WTC11 (cell line): Measurements from ENCODE around the gene MAST4. TPM values are rescaled to one million over a fixed set of nuclear protein-coding genes. Genes with fewer than 3 reads are reported as not detected.

Experiments used
- ATAC-seq: fragments of 200-7000 bp; cut with Tn5 transposase; 2 replicates; pipeline ENCODE4 v1.10.0; 2021; ENCODE audit warnings: mild to moderate bottlenecking, moderate library complexity
- CTCF ChIA-PET: fragments of 300-600 bp; sonication (Branson Sonifier 250); formaldehyde crosslinking; loops from one replicate; lab custom pipeline; 2021; ENCODE audit warnings: antibody characterized with exemption; lab: Charles Lee
- POLR2A ChIA-PET: fragments of 350-600 bp; sonication (Branson Sonifier 250); formaldehyde crosslinking; loops from one replicate; lab custom pipeline; 2021; ENCODE audit warnings: antibody characterized with exemption; lab: Charles Lee
- DNase-seq: peaks from one replicate; pipeline ENCODE4 v3.0.0; 2021; ENCODE audit warnings: low spot score
- H3K27ac Mint-ChIP-seq: 2 replicates; pipeline ENCODE4 v1.8.0; 2021; ENCODE audit warnings: mixed read lengths
- H3K27me3 Mint-ChIP-seq: 2 replicates; pipeline ENCODE4 v1.8.0; 2021; ENCODE audit warnings: low read depth, mild to moderate bottlenecking, moderate library complexity, mixed read lengths
- H3K36me3 Mint-ChIP-seq: 2 replicates; pipeline ENCODE4 v1.8.0; 2021; ENCODE audit warnings: mixed read lengths
- H3K4me1 Mint-ChIP-seq: 2 replicates; pipeline ENCODE4 v1.8.0; 2022; ENCODE audit warnings: mixed read lengths
- H3K4me3 Mint-ChIP-seq: 2 replicates; pipeline ENCODE4 v1.8.0; 2021; ENCODE audit warnings: mild to moderate bottlenecking, moderate library complexity, mixed read lengths
- H3K9me3 Mint-ChIP-seq: 2 replicates; pipeline ENCODE4 v1.8.0; 2021; ENCODE audit warnings: mixed read lengths
- ATF1 ChIP-seq: sonication (generic); formaldehyde crosslinking; IDR thresholded peaks from 2 replicates; pipeline ENCODE4 v1.8.1; 2023; ENCODE audit warnings: mild to moderate bottlenecking, moderate library complexity, missing genetic modification reagents
- CBFB ChIP-seq: sonication (generic); formaldehyde crosslinking; IDR thresholded peaks from 2 replicates; pipeline ENCODE4 v1.8.1; 2022; ENCODE audit warnings: mild to moderate bottlenecking, low read depth, missing genetic modification reagents
- CREM ChIP-seq: sonication (generic); formaldehyde crosslinking; IDR thresholded peaks from 2 replicates; pipeline ENCODE4 v1.8.1; 2022; ENCODE audit warnings: mild to moderate bottlenecking, missing genetic modification reagents, moderate library complexity
- ETV6 ChIP-seq: sonication (generic); formaldehyde crosslinking; IDR thresholded peaks from 2 replicates; pipeline ENCODE4 v1.8.1; 2022; ENCODE audit warnings: mild to moderate bottlenecking, missing genetic modification reagents
- FOXJ3 ChIP-seq: sonication (generic); formaldehyde crosslinking; IDR thresholded peaks from 2 replicates; pipeline ENCODE4 v1.9.0; 2021; ENCODE audit warnings: missing genetic modification reagents, mild to moderate bottlenecking, borderline replicate concordance
- FOXK1 ChIP-seq: sonication (generic); formaldehyde crosslinking; IDR thresholded peaks from 2 replicates; pipeline ENCODE4 v1.8.0; 2022; ENCODE audit warnings: mild to moderate bottlenecking, moderate library complexity, missing genetic modification reagents
- GABPB1 ChIP-seq: sonication (generic); formaldehyde crosslinking; IDR thresholded peaks from 2 replicates; pipeline ENCODE4 v1.8.1; 2023; ENCODE audit warnings: mild to moderate bottlenecking, missing genetic modification reagents
- JAZF1 ChIP-seq: fragments of 250-450 bp; sonication (Bioruptor Pico); IDR thresholded peaks from 2 replicates; pipeline ENCODE4 v1.9.0; 2021; ENCODE audit warnings: moderate library complexity, mild to moderate bottlenecking, inconsistent platforms
- KAT7 ChIP-seq: sonication (generic); formaldehyde crosslinking; IDR thresholded peaks from 2 replicates; pipeline ENCODE4 v1.8.1; 2023; ENCODE audit warnings: missing genetic modification reagents, mild to moderate bottlenecking, borderline replicate concordance
- MAX ChIP-seq: sonication (generic); formaldehyde crosslinking; IDR thresholded peaks from 2 replicates; pipeline ENCODE4 v1.8.0; 2022; ENCODE audit warnings: mild to moderate bottlenecking, missing genetic modification reagents
- MXD4 ChIP-seq: fragments of 250-450 bp; sonication (Bioruptor Pico); IDR thresholded peaks from 2 replicates; pipeline ENCODE4 v1.8.0; 2021; ENCODE audit warnings: mild to moderate bottlenecking, moderate library complexity, borderline replicate concordance
- NR1H2 ChIP-seq: sonication (generic); formaldehyde crosslinking; IDR thresholded peaks from 2 replicates; pipeline ENCODE4 v1.9.0; 2021; ENCODE audit warnings: mild to moderate bottlenecking, moderate library complexity, missing genetic modification reagents
- NR3C1 ChIP-seq: sonication (generic); formaldehyde crosslinking; conservative IDR thresholded peaks from 2 replicates; pipeline ENCODE4 v1.8.1; 2023; ENCODE audit warnings: low read depth, mild to moderate bottlenecking, missing genetic modification reagents
- OVOL2 ChIP-seq: fragments of 250-450 bp; sonication (Bioruptor Pico); IDR thresholded peaks from 2 replicates; pipeline ENCODE4 v1.9.0; 2021; ENCODE audit warnings: mild to moderate bottlenecking, borderline replicate concordance
- SMAD3 ChIP-seq: sonication (generic); formaldehyde crosslinking; IDR thresholded peaks from 2 replicates; pipeline ENCODE4 v1.8.0; 2022; ENCODE audit warnings: missing genetic modification reagents, mild to moderate bottlenecking, borderline replicate concordance
- SOX15 ChIP-seq: fragments of 250-450 bp; sonication (Bioruptor Pico); IDR thresholded peaks from 2 replicates; pipeline ENCODE4 v1.9.0; 2021; ENCODE audit warnings: mild to moderate bottlenecking
- STAT6 ChIP-seq: sonication (generic); formaldehyde crosslinking; conservative IDR thresholded peaks from 2 replicates; pipeline ENCODE4 v1.8.1; 2023; ENCODE audit warnings: mild to moderate bottlenecking, low read depth, missing genetic modification reagents, moderate library complexity
- TP53 ChIP-seq: sonication (generic); formaldehyde crosslinking; IDR thresholded peaks from 2 replicates; pipeline ENCODE4 v1.8.1; 2023; ENCODE audit warnings: mild to moderate bottlenecking, missing genetic modification reagents
- USF2 ChIP-seq: sonication (generic); formaldehyde crosslinking; IDR thresholded peaks from 2 replicates; pipeline ENCODE4 v1.8.1; 2023; ENCODE audit warnings: mild to moderate bottlenecking, missing genetic modification reagents, moderate library complexity
- ZNF263 ChIP-seq: sonication (generic); formaldehyde crosslinking; IDR thresholded peaks from 2 replicates; pipeline ENCODE4 v1.8.1; 2022; ENCODE audit warnings: low read depth, mild to moderate bottlenecking, moderate library complexity, missing genetic modification reagents
- ZNF396 ChIP-seq: fragments of 250-450 bp; sonication (Bioruptor Pico); IDR thresholded peaks from 2 replicates; pipeline ENCODE4 v1.8.0; 2021; ENCODE audit warnings: mild to moderate bottlenecking, moderate library complexity, borderline replicate concordance
- ZNF416 ChIP-seq: fragments of 250-450 bp; sonication (Bioruptor Pico); IDR thresholded peaks from 2 replicates; pipeline ENCODE4 v1.9.0; 2021; ENCODE audit warnings: mild to moderate bottlenecking, inconsistent platforms
- ZNF423 ChIP-seq: fragments of 250-450 bp; sonication (Bioruptor Pico); IDR thresholded peaks from 2 replicates; pipeline ENCODE4 v2.1.2; 2022; ENCODE audit warnings: mild to moderate bottlenecking, moderate library complexity
- total RNA-seq: library from RNA; stranded (reverse); gene quantifications from 3 replicates; pipeline ENCODE4 v1.2.3, GENCODE V29; 2021
- TF ChIP-seq, protein P1 (sequence below): sonication (generic); formaldehyde crosslinking; IDR thresholded peaks from 2 replicates; pipeline ENCODE4 v1.8.1; 2023; ENCODE audit warnings: mild to moderate bottlenecking, moderate library complexity, missing genetic modification reagents
- TF ChIP-seq, protein P2 (sequence below): fragments of 200-600 bp; IDR thresholded peaks from 2 replicates; pipeline ENCODE4 v1.8.0; 2022; ENCODE audit warnings: antibody characterized with exemption
- TF ChIP-seq, protein P3 (sequence below): sonication (generic); formaldehyde crosslinking; conservative IDR thresholded peaks from 2 replicates; pipeline ENCODE4 v1.8.1; 2022; ENCODE audit warnings: mild to moderate bottlenecking, missing genetic modification reagents

Gene MAST4
- total RNA-seq, 1 experiment from 2014 or later = 8.0 TPM

DNA sequence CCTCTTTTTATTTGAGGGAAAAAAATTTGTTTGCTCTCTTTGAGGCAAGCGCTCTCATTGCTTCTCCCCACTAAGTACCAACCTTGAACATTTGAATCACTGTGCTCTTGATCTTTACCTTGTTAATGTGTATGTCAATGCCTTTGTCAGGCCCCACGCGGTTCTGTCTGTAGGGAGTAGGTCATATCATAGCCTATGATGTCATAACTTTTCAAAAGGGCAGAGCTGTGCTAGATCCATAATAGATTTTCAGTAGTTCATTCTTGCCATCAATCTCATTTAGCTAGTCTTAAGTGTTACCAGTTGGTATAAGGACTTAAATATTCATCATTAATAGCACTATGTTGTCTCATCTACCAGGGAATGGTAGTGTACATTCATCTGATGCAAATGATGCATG, 56.6 kb downstream of the MAST4 start:
- no peak overlapping the region for H3K4me3 Mint-ChIP-seq
- ATAC-seq (no peak), DNase-seq (no peak)
- H3K9me3 Mint-ChIP-seq = peaks cover 21% of the 10 kb centered on the region
- H3K36me3 Mint-ChIP-seq = peaks cover 8% of the 10 kb centered on the region
- H3K4me1 Mint-ChIP-seq = peaks cover 20% of the 10 kb centered on the region
- POLR2A ChIA-PET = no interaction called here
- CTCF ChIA-PET = interaction anchor here (0.7 kb wide), 1 partner anchor 9 kb away, joined by 4 read pairs; no protein-coding TSS in a partner anchor
- H3K27me3 Mint-ChIP-seq = no peaks in the 10 kb centered on the region
- TF ChIP-seq, protein P1, sequence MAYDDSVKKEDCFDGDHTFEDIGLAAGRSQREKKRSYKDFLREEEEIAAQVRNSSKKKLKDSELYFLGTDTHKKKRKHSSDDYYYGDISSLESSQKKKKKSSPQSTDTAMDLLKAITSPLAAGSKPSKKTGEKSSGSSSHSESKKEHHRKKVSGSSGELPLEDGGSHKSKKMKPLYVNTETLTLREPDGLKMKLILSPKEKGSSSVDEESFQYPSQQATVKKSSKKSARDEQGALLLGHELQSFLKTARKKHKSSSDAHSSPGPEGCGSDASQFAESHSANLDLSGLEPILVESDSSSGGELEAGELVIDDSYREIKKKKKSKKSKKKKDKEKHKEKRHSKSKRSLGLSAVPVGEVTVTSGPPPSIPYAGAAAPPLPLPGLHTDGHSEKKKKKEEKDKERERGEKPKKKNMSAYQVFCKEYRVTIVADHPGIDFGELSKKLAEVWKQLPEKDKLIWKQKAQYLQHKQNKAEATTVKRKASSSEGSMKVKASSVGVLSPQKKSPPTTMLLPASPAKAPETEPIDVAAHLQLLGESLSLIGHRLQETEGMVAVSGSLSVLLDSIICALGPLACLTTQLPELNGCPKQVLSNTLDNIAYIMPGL (CRISPR knock-in tag) = no peak
- no peak for TF ChIP-seq GABPB1 (CRISPR knock-in tag)
- TF ChIP-seq TP53 = no peak
- TF ChIP-seq CBFB (CRISPR knock-in tag) = no peak
- TF ChIP-seq ZNF416 (CRISPR knock-in tag) = no peak
- TF ChIP-seq NR3C1 = no peak
- no peak for TF ChIP-seq OVOL2 (CRISPR knock-in tag)
- TF ChIP-seq ZNF263 (CRISPR knock-in tag) = no peak
- TF ChIP-seq CREM = no peak
- TF ChIP-seq, protein P2, sequence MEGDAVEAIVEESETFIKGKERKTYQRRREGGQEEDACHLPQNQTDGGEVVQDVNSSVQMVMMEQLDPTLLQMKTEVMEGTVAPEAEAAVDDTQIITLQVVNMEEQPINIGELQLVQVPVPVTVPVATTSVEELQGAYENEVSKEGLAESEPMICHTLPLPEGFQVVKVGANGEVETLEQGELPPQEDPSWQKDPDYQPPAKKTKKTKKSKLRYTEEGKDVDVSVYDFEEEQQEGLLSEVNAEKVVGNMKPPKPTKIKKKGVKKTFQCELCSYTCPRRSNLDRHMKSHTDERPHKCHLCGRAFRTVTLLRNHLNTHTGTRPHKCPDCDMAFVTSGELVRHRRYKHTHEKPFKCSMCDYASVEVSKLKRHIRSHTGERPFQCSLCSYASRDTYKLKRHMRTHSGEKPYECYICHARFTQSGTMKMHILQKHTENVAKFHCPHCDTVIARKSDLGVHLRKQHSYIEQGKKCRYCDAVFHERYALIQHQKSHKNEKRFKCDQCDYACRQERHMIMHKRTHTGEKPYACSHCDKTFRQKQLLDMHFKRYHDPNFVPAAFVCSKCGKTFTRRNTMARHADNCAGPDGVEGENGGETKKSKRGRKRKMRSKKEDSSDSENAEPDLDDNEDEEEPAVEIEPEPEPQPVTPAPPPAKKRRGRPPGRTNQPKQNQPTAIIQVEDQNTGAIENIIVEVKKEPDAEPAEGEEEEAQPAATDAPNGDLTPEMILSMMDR = no peak
- TF ChIP-seq FOXK1 (CRISPR knock-in tag) = no peak
- TF ChIP-seq USF2 (CRISPR knock-in tag) = no peak
- no peak for TF ChIP-seq ATF1 (CRISPR knock-in tag)
- no peak for TF ChIP-seq KAT7
- no peak overlapping the region for H3K27ac Mint-ChIP-seq

DNA sequence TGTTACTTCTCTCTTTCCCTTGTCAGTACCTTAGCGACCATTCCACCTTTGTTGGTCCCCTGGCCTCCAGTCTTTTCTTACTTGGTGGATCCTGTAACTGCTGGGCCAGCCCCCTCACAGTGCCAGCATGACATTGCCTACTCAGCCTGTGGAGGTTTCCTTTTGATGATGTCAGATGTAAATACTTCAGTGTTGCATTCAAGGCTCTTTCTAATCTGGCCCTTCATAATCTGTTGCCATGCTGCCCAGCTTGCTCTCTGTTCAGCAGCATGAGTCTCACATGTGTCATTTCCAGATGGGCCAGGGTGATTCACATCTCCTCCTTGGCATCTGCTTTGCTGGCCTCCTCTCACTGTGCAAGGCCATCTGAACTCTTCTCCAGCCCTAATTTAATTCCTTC, 57.1 kb downstream of the MAST4 start:
- ChIA-PET POLR2A (no interaction called here), CTCF (no interaction called here)
- peaks cover 8% of the 10 kb centered on the region for H3K36me3 Mint-ChIP-seq
- H3K4me3 Mint-ChIP-seq = no peak overlapping the region
- H3K9me3 Mint-ChIP-seq = peaks cover 21% of the 10 kb centered on the region
- no peak for TF ChIP-seq STAT6
- TF ChIP-seq ZNF423 = no peak
- no peak for TF ChIP-seq GABPB1 (CRISPR knock-in tag)
- TF ChIP-seq CREM = no peak
- TF ChIP-seq MXD4 (CRISPR knock-in tag) = no peak
- no peak for TF ChIP-seq SOX15 (CRISPR knock-in tag)
- TF ChIP-seq ZNF396 = no peak
- no peak for TF ChIP-seq FOXJ3 (CRISPR knock-in tag)
- no peak for TF ChIP-seq ETV6 (CRISPR knock-in tag)
- no peak for TF ChIP-seq JAZF1 (CRISPR knock-in tag)
- no peak for TF ChIP-seq SMAD3 (CRISPR knock-in tag)
- TF ChIP-seq NR1H2 (CRISPR knock-in tag) = no peak
- TF ChIP-seq ZNF263 (CRISPR knock-in tag) = no peak
- no peak for TF ChIP-seq MAX
- TF ChIP-seq, protein P3, sequence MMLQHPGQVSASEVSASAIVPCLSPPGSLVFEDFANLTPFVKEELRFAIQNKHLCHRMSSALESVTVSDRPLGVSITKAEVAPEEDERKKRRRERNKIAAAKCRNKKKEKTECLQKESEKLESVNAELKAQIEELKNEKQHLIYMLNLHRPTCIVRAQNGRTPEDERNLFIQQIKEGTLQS (CRISPR knock-in tag) = no peak
- H3K27me3 Mint-ChIP-seq = no peaks in the 10 kb centered on the region
- ATAC-seq (no peak), DNase-seq (no peak)
- H3K4me1 Mint-ChIP-seq = peaks cover 21% of the 10 kb centered on the region
- no peak overlapping the region for H3K27ac Mint-ChIP-seq
